ENCODE data around the gene GADD45B.

Gene GADD45B

DNA sequence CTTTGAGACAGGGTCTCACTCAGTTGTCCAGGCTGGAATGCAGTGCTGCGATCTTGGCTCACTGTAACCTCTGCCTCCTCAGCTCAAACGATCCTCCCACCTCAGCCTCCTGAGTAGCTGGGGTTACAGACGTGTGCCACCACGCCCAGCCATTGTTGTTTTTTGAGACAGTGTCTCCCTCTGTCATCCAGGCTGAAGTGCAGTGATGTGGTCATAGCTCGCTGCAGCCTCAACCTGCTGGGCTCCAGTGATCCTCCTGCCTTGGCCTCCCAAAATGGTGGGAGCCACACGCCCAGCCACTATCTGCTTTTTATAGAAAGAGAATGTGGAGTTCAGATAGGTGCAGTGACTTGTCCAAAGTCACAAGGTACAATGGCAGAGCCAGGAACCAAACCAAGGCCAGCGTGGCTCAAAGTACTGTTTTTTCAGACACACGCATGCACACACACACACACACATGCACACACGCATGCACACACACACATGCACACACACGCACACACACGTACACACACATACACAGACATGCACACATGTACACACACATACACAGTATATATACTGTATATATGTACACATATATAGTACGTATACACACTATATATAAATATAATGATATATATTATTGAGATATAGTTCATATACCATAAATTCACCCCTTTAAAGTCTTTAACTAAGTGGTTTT is 6.6 kb downstream of the GADD45B start:
- Histone ChIP-seq H3K4me1 (ENCODE audit: control extremely low read depth in 1 of 4, control insufficient read depth in 4 of 4, insufficient read depth in 4 of 4, low read length in 3 of 4) (peaks cover 2 to 25% (median 24%) of the 10 kb centered on the region in 4 experiments), H3K27ac (ENCODE audit: insufficient read depth in 1 of 2, low read depth in 1 of 2, low read length in 2 of 2, poor library complexity in 1 of 2, severe bottlenecking in 2 of 2) (no peak overlapping the region), H3K4me3 (ENCODE audit: control insufficient read depth in 1 of 7, extremely low read depth in 1 of 7, insufficient read depth in 4 of 7, low read depth in 2 of 7, low read length in 6 of 7) (no peak overlapping the region), H3K36me3 (ENCODE audit: control insufficient read depth in 4 of 4, insufficient read depth in 4 of 4, low read length in 3 of 4) (peaks cover 0 to 5% (median 0%) of the 10 kb centered on the region in 4 experiments), H3K9me3 (ENCODE audit: control extremely low read depth in 1 of 5, control insufficient read depth in 4 of 5, insufficient read depth in 2 of 5, low read depth in 1 of 5, low read length in 4 of 5) (peaks cover 0 to 16% (median 7%) of the 10 kb centered on the region in 5 experiments), H3K27me3 (replicated peaks in 2 of 5; ENCODE audit: control insufficient read depth in 4 of 5, insufficient read depth in 5 of 5, low read length in 4 of 5) (no peaks in the 10 kb centered on the region)
- no peak for DNase-seq
- ChIA-PET CTCF (no interaction called here), POLR2A (no interaction called here)
- WGBS (ENCODE audit: insufficient coverage) = 91% methylated on average over 6 of the region's 12 CpGs

DNA sequence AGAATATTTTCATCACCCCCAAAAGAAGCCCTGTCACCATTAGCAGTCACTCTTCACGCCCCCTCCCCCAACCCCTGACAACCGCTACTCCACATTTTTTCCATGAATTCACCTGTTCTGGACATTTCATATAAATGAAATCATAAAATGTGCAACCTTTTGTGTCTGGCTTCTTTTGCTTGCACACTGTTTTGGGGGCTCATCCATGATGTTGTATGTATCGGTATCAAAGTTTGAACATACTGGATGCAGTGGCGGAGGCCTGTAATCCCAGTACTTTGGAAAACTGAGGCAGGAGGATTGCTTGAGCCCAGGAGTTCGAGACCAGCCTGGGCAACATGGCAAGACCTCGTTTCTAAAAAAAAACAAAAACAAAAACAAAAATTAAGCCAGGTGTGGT is 7.2 kb downstream of the GADD45B start:
- WGBS (ENCODE audit: insufficient coverage) = 86% methylated on average over 1 of the region's 6 CpGs
- CTCF ChIA-PET = no interaction called here
- H3K27me3 ChIP-seq (replicated peaks in 2 of 5; ENCODE audit: control insufficient read depth in 4 of 5, insufficient read depth in 5 of 5, low read length in 4 of 5) = peaks cover 0 to 2% (median 0%) of the 10 kb centered on the region in 5 experiments

DNA sequence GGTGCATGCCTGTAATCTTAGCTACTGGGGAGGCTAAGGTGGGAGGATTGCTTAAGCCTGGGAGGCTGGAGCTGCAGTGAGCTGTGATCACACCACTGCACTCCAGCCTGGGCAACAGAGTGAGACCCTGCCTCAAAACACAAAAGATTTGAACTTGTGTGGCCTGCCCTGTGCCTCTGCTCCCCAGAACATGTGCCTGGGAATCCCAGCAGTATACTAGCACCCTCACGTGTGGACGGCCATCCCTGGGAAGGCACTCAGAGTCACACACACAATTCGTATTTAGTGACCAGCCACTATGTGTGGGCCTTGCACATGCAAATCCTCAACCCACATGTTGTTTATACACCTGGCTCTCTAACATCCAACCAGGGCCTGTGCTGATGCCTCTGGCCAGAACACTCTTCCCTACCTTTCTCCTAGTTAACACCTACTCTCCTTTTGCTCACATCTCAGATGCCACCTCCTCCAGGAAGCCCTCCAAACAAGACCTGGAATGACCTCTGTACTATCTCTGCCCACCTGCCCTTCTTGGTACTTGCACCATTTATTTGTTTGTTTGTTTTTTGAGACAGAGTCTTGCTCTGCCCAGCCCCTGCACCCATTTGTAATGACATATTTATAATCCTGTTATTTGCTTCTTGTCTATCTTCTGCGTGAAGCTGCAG is 7.7 kb downstream of the GADD45B start:
- ChIA-PET CTCF (interaction anchor here (0.9 to 1.2 kb wide), 3 partner anchors 71 to 135 kb away, joined by 3 to 4 read pairs (median 4); no protein-coding TSS in a partner anchor), POLR2A (no interaction called here)
- DNase-seq = no peak
- Histone ChIP-seq H3K36me3 (ENCODE audit: control insufficient read depth in 4 of 4, insufficient read depth in 4 of 4, low read length in 3 of 4) (no peaks in the 10 kb centered on the region), H3K27me3 (replicated peaks in 2 of 5; ENCODE audit: control insufficient read depth in 4 of 5, insufficient read depth in 5 of 5, low read length in 4 of 5) (peaks cover 0 to 6% (median 3%) of the 10 kb centered on the region in 5 experiments), H3K4me1 (ENCODE audit: control extremely low read depth in 1 of 4, control insufficient read depth in 4 of 4, insufficient read depth in 4 of 4, low read length in 3 of 4) (peaks cover 0 to 24% (median 22%) of the 10 kb centered on the region in 4 experiments), H3K4me3 (ENCODE audit: control insufficient read depth in 1 of 7, extremely low read depth in 1 of 7, insufficient read depth in 4 of 7, low read depth in 2 of 7, low read length in 6 of 7) (no peak overlapping the region), H3K27ac (ENCODE audit: insufficient read depth in 1 of 2, low read depth in 1 of 2, low read length in 2 of 2, poor library complexity in 1 of 2, severe bottlenecking in 2 of 2) (no peak overlapping the region), H3K9me3 (ENCODE audit: control extremely low read depth in 1 of 5, control insufficient read depth in 4 of 5, insufficient read depth in 2 of 5, low read depth in 1 of 5, low read length in 4 of 5) (peaks cover 0 to 16% (median 7%) of the 10 kb centered on the region in 5 experiments)
- 95% methylated on average over 4 of the region's 4 CpGs for WGBS (ENCODE audit: insufficient coverage)

More for the DNA sequence above, 7.2 kb downstream of the GADD45B start:
- H3K36me3 ChIP-seq (ENCODE audit: control insufficient read depth in 4 of 4, insufficient read depth in 4 of 4, low read length in 3 of 4) = no peaks in the 10 kb centered on the region
- no peak overlapping the region for H3K4me3 ChIP-seq (ENCODE audit: control insufficient read depth in 1 of 7, extremely low read depth in 1 of 7, insufficient read depth in 4 of 7, low read depth in 2 of 7, low read length in 6 of 7)
- no peak overlapping the region for H3K27ac ChIP-seq (ENCODE audit: insufficient read depth in 1 of 2, low read depth in 1 of 2, low read length in 2 of 2, poor library complexity in 1 of 2, severe bottlenecking in 2 of 2)
- peaks cover 0 to 16% (median 7%) of the 10 kb centered on the region in 5 experiments for H3K9me3 ChIP-seq (ENCODE audit: control extremely low read depth in 1 of 5, control insufficient read depth in 4 of 5, insufficient read depth in 2 of 5, low read depth in 1 of 5, low read length in 4 of 5)
- no peak for DNase-seq
- H3K4me1 ChIP-seq (ENCODE audit: control extremely low read depth in 1 of 4, control insufficient read depth in 4 of 4, insufficient read depth in 4 of 4, low read length in 3 of 4) = peaks cover 0 to 24% (median 23%) of the 10 kb centered on the region in 4 experiments
- POLR2A ChIA-PET = no interaction called here

DNA sequence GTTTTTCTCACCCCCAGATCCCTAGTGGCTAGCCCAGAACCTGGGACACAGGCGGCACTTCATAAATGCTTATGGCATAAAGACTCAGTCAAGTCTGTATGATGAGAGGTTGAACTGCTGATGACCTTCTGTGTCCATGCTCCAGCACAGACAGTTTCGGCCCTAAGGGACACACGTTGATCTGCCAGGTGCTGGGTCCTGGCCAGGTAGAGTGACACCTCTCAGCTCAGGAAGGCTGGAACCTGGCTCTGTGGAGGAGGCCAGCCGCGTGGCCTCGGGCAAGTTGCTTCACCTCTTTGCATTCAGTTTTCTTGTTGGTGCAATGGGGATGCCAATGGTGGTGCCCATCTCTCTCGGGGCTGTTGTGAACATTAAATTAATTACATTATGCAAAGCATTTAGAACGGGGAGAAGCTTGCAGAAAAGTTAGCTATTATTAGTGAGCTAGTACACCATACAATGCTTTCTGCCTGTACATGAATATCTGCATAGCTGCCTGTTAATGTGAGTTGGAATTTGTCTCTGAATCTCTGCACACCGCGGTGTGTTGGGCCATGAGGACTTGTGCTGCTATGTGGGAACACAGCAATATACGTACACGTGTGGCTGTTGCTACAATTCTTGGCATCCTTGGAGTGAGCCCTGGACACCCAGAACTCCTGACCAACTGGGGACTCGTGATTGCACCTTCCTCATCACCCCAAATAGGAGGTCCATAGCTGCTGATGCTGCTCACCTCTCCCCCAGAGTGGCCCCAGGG is 8.4 kb downstream of the GADD45B start:
- Histone ChIP-seq H3K36me3 (ENCODE audit: control insufficient read depth in 4 of 4, insufficient read depth in 4 of 4, low read length in 3 of 4) (no peaks in the 10 kb centered on the region), H3K27me3 (replicated peaks in 2 of 5; ENCODE audit: control insufficient read depth in 4 of 5, insufficient read depth in 5 of 5, low read length in 4 of 5) (peaks cover 0 to 14% (median 3%) of the 10 kb centered on the region in 5 experiments), H3K4me3 (ENCODE audit: control insufficient read depth in 1 of 7, extremely low read depth in 1 of 7, insufficient read depth in 4 of 7, low read depth in 2 of 7, low read length in 6 of 7) (no peak overlapping the region), H3K27ac (ENCODE audit: insufficient read depth in 1 of 2, low read depth in 1 of 2, low read length in 2 of 2, poor library complexity in 1 of 2, severe bottlenecking in 2 of 2) (no peak overlapping the region), H3K9me3 (ENCODE audit: control extremely low read depth in 1 of 5, control insufficient read depth in 4 of 5, insufficient read depth in 2 of 5, low read depth in 1 of 5, low read length in 4 of 5) (peaks cover 0 to 16% (median 7%) of the 10 kb centered on the region in 5 experiments), H3K4me1 (ENCODE audit: control extremely low read depth in 1 of 4, control insufficient read depth in 4 of 4, insufficient read depth in 4 of 4, low read length in 3 of 4) (peaks cover 0 to 24% (median 22%) of the 10 kb centered on the region in 4 experiments)
- DNase-seq = no peak
- ChIA-PET CTCF (interaction anchor here (0.9 to 1.2 kb wide), 3 partner anchors 70 to 134 kb away, joined by 3 to 4 read pairs (median 4); no protein-coding TSS in a partner anchor), POLR2A (no interaction called here)
- WGBS (ENCODE audit: insufficient coverage) = 90% methylated on average over 9 of the region's 13 CpGs

DNA sequence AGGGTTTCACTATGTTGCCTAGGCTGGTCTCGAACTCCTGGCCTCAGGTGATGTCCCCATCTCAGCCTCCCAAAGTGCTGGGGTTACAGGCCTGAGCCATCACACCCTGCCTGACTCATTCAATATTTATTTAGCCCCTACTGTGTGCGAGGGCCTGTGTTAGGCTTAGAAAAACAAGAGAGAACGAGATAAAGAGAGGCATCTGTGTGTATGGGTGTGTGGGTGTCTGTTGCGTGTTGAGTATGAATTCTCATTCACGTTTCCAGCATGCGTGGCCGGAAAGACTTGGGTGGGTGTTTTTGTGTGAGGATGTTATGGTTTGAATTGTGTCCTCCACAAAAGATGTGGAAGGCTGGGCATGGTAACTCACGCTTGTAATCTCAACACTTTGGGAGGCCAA is 9.5 kb downstream of the GADD45B start:
- ChIA-PET CTCF (no interaction called here), POLR2A (no interaction called here)
- 94% methylated on average over 6 of the region's 8 CpGs for WGBS (ENCODE audit: insufficient coverage)
- Histone ChIP-seq H3K4me1 (ENCODE audit: control extremely low read depth in 1 of 4, control insufficient read depth in 4 of 4, insufficient read depth in 4 of 4, low read length in 3 of 4) (peaks cover 0 to 25% (median 23%) of the 10 kb centered on the region in 4 experiments), H3K27me3 (replicated peaks in 2 of 5; ENCODE audit: control insufficient read depth in 4 of 5, insufficient read depth in 5 of 5, low read length in 4 of 5) (peaks cover 0 to 22% (median 9%) of the 10 kb centered on the region in 5 experiments), H3K27ac (ENCODE audit: insufficient read depth in 1 of 2, low read depth in 1 of 2, low read length in 2 of 2, poor library complexity in 1 of 2, severe bottlenecking in 2 of 2) (no peak overlapping the region), H3K9me3 (ENCODE audit: control extremely low read depth in 1 of 5, control insufficient read depth in 4 of 5, insufficient read depth in 2 of 5, low read depth in 1 of 5, low read length in 4 of 5) (peaks cover 0 to 16% (median 7%) of the 10 kb centered on the region in 5 experiments), H3K36me3 (ENCODE audit: control insufficient read depth in 4 of 4, insufficient read depth in 4 of 4, low read length in 3 of 4) (no peaks in the 10 kb centered on the region), H3K4me3 (ENCODE audit: control insufficient read depth in 1 of 7, extremely low read depth in 1 of 7, insufficient read depth in 4 of 7, low read depth in 2 of 7, low read length in 6 of 7) (no peak overlapping the region)
- no peak for DNase-seq

DNA sequence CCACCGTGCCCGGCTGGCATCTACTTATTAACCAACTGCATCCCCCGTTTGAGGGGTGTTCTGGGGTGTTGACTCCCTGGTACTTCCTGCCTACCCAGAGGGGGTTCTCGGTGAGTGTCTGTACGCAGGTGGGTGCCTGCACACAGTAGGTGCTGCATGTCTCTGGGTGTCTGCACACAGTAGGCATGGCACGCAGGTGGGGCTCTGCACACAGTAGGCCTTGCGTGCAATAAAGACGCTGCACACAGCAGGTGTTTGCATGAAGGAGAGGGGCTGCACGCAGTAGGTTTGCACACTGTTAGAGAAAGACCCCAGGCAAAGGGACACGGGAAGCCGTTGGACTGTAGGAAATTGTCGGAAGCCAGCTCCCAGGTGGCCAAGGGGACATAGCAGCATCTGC is 11.2 kb downstream of the GADD45B start:
- POLR2A ChIA-PET = interaction anchor here (2.5 kb wide), 1 partner anchor 11 kb away, joined by 17 read pairs; the partner anchor contains the start of gene GADD45B
- 92% methylated on average over 11 of the region's 12 CpGs for WGBS (ENCODE audit: insufficient coverage)
- Histone ChIP-seq H3K9me3 (ENCODE audit: control extremely low read depth in 1 of 5, control insufficient read depth in 4 of 5, insufficient read depth in 2 of 5, low read depth in 1 of 5, low read length in 4 of 5) (peaks cover 0 to 16% (median 7%) of the 10 kb centered on the region in 5 experiments), H3K4me3 (ENCODE audit: control insufficient read depth in 1 of 7, extremely low read depth in 1 of 7, insufficient read depth in 4 of 7, low read depth in 2 of 7, low read length in 6 of 7) (no peak overlapping the region), H3K36me3 (ENCODE audit: control insufficient read depth in 4 of 4, insufficient read depth in 4 of 4, low read length in 3 of 4) (no peaks in the 10 kb centered on the region), H3K27me3 (replicated peaks in 2 of 5; ENCODE audit: control insufficient read depth in 4 of 5, insufficient read depth in 5 of 5, low read length in 4 of 5) (peaks cover 0 to 31% (median 9%) of the 10 kb centered on the region in 5 experiments), H3K4me1 (ENCODE audit: control extremely low read depth in 1 of 4, control insufficient read depth in 4 of 4, insufficient read depth in 4 of 4, low read length in 3 of 4) (peaks cover 0 to 38% (median 34%) of the 10 kb centered on the region in 4 experiments), H3K27ac (ENCODE audit: insufficient read depth in 1 of 2, low read depth in 1 of 2, low read length in 2 of 2, poor library complexity in 1 of 2, severe bottlenecking in 2 of 2) (no peak overlapping the region)
- CTCF ChIA-PET = interaction anchor here (1.0 to 1.9 kb wide), 2 partner anchors 9 to 32 kb away, joined by 3 to 7 read pairs; no protein-coding TSS in a partner anchor
- DNase-seq = no peak

Data from common myeloid progenitor, CD34-positive (primary cell).